BJ (cell line): Measurements from ENCODE around the gene ITGB8. TPM values are rescaled to one million over a fixed set of nuclear protein-coding genes. Genes with fewer than 3 reads are reported as not detected.

Source experiments
- CTCF ChIA-PET: fragments of 350-600 bp; formaldehyde crosslinking; extraction: SDS; loops from one replicate; lab custom pipeline; 2021; ENCODE audit warnings: antibody characterized with exemption, inconsistent platforms; lab: Yijun Ruan, JAX
- POLR2A ChIA-PET: fragments of 300-600 bp; sonication (Branson Sonifier 250); formaldehyde crosslinking; extraction: SDS; loops from one replicate; lab custom pipeline; 2021; ENCODE audit warnings: antibody characterized with exemption; lab: Charles Lee
- DNase-seq: peaks from one replicate; pipeline ENCODE4 v3.0.0-alpha.2; 2011; ENCODE audit warnings: low read depth
- H3K27me3 ChIP-seq: 2 replicates; pipeline ENCODE4 v1.6.0; 2011; ENCODE audit warnings: low read length; ENCODE audit not compliant: control insufficient read depth, insufficient read depth
- H3K36me3 ChIP-seq: 2 replicates; pipeline ENCODE4 v1.5.1; 2011; ENCODE audit warnings: low read length; ENCODE audit not compliant: control insufficient read depth, insufficient read depth
- H3K4me3 ChIP-seq: 2 replicates; pipeline ENCODE4 v1.5.1; 2011; ENCODE audit warnings: low read depth, mild to moderate bottlenecking, control low read depth, low read length
- CTCF ChIP-seq: IDR thresholded peaks from 2 replicates; pipeline ENCODE4 v1.5.1; 2011; ENCODE audit warnings: low read depth, mild to moderate bottlenecking, control low read depth, inconsistent platforms, low read length, moderate library complexity; ENCODE audit not compliant: insufficient read depth
- polyA plus RNA-seq: library from polyadenylated mRNA; depleted of rRNA; stranded (reverse); fragments of >200 nt; gene quantifications from 2 replicates; pipeline ENCODE4 v1.2.3, GENCODE V29; 2011

ITGB8 gene
- polyA plus RNA-seq, 1 experiment: 0.58 TPM

GRCh38 chr7:20302891-20303290 lies 27.8 kb upstream of the ITGB8 start:
- POLR2A ChIA-PET: no interaction called here

GRCh38 chr7:20304366-20304765 lies 26.3 kb upstream of the ITGB8 start:
- Histone ChIP-seq H3K27me3 (no peaks in the 10 kb centered on the region), H3K36me3 (no peaks in the 10 kb centered on the region), H3K4me3 (no peak overlapping the region)
- ChIA-PET CTCF (interaction anchor here (0.7 to 1.1 kb wide), 2 partner anchors 132 to 137 kb away, joined by 3 read pairs; no protein-coding TSS in a partner anchor), POLR2A (no interaction called here)
- no peak for DNase-seq
- no peak for TF ChIP-seq CTCF

More at GRCh38 chr7:20302891-20303290, 27.8 kb upstream of the ITGB8 start:
- no peak overlapping the region for H3K4me3 ChIP-seq
- no peaks in the 10 kb centered on the region for H3K27me3 ChIP-seq
- DNase-seq: no peak
- CTCF ChIA-PET: interaction anchor here (1.0 to 1.1 kb wide), 2 partner anchors 12 to 29 kb away, joined by 3 read pairs; no protein-coding TSS in a partner anchor
- no peak for TF ChIP-seq CTCF
- H3K36me3 ChIP-seq: no peaks in the 10 kb centered on the region

- no peak for DNase-seq
- no peak for TF ChIP-seq CTCF
- no peaks in the 10 kb centered on the region for H3K27me3 ChIP-seq
- POLR2A ChIA-PET: no interaction called here
- CTCF ChIA-PET: interaction anchor here (1.3 kb wide), 1 partner anchor 13 kb away, joined by 4 read pairs; no protein-coding TSS in a partner anchor
- H3K36me3 ChIP-seq: no peaks in the 10 kb centered on the region
- H3K4me3 ChIP-seq: no peak overlapping the region
Measured at GRCh38 chr7:20305726-20306125, 25.0 kb upstream of the ITGB8 start.

GRCh38 chr7:20306180-20306946 lies 24.3 kb upstream of the ITGB8 start:
- POLR2A ChIA-PET: no interaction called here
- Histone ChIP-seq H3K27me3 (no peaks in the 10 kb centered on the region), H3K4me3 (no peak overlapping the region), H3K36me3 (no peaks in the 10 kb centered on the region)
- TF ChIP-seq CTCF: no peak
- CTCF ChIA-PET: interaction anchor here (0.7 to 1.3 kb wide), 2 partner anchors 12 to 134 kb away, joined by 4 read pairs; no protein-coding TSS in a partner anchor
- DNase-seq: no peak

- CTCF ChIA-PET: interaction anchor here (1.3 kb wide), 1 partner anchor 11 kb away, joined by 4 read pairs; no protein-coding TSS in a partner anchor
- DNase-seq: no peak
- no peaks in the 10 kb centered on the region for H3K36me3 ChIP-seq
- TF ChIP-seq CTCF: no peak
- POLR2A ChIA-PET: no interaction called here
- H3K4me3 ChIP-seq: no peak overlapping the region
- H3K27me3 ChIP-seq: no peaks in the 10 kb centered on the region
Measured at GRCh38 chr7:20307119-20307518, 23.6 kb upstream of the ITGB8 start.
